H54 (cell line): ENCODE measurements around the gene LPP.

Source experiments
- DNase-seq: peaks from one replicate; pipeline ENCODE4 v3.0.0; 2011; ENCODE audit warnings: low spot score, mixed read lengths; ENCODE audit not compliant: insufficient read length
- FAIRE-seq: peaks from 3 replicates; lab custom pipeline; 2011; peaks lifted over from hg19 to GRCh38; lab: Jason Lieb, UNC
- POLR2A ChIP-seq: IDR thresholded peaks from 2 replicates; pipeline ENCODE4 v1.6.1; 2011; ENCODE audit warnings: low read depth, mild to moderate bottlenecking, low read length

The LPP gene

DNA sequence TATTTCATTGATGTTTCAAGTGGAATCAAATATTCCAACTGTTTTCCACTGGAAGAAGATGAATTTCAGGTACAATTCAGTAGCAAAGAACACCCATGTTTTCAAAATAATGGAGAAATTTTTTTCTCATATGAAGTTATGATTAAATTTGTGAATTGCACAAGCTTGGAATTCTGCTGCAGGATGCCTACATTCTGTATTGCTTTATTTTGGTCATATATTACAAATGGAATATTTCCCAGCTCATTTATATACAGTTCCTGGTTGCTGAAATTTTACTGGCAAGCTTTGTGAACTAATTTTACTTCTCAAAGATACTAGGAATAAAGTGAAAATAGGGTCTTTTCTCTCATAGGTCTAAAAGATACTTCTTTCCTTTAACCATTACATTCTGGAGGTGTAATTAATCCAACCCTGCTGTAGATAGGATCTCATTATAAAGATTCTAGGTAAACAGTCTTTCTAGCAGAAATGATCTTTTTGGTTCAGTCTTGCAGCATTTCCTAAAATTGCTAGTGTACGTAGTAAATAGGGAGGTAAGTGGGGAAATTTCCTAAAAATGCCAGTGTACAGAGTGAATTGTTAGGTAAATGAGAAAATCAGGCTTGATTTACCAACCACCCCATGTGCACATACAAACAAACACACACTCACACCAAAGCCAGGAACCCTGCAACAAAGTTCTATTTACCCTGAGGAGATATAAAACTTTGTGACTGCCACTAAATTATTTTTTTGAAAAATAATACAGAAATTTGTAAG, 624.3 kb downstream of the LPP start:
- FAIRE-seq (no peak), DNase-seq (no peak)
- no peak for TF ChIP-seq POLR2A

DNA sequence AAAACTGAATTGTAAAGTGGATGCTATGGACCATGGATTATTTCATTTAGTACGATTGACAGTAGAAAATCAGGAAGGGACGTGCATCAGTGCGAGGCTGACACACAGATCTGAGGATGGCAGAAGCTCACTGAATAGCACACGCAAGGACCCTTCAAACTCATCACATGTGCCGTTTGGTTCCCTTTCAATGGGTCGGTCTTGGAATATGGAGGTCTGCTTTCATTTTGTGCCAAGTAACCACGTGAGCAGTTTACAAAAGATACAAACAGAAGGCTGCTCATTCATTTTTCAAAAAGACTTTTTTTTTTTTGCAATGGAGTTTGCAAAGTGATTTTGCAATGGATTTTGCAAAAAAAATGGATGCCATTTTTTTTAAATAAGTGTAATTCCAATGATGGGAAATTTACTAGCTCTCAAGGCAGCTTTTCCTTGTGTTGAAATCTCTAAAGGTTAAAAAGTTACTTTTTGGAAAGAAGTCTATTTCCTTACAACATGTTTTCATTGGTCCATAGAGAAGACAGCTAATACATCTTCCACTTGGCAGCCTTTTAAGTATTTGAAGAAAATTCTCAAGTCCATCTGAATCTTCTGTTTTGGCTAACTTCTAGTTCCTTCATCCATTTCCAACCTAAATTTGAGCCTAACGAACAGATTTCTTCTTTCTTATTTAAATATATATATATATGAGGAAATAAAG, 625.5 kb downstream of the LPP start:
- FAIRE-seq (no peak), DNase-seq (no peak)
- TF ChIP-seq POLR2A: no peak

DNA sequence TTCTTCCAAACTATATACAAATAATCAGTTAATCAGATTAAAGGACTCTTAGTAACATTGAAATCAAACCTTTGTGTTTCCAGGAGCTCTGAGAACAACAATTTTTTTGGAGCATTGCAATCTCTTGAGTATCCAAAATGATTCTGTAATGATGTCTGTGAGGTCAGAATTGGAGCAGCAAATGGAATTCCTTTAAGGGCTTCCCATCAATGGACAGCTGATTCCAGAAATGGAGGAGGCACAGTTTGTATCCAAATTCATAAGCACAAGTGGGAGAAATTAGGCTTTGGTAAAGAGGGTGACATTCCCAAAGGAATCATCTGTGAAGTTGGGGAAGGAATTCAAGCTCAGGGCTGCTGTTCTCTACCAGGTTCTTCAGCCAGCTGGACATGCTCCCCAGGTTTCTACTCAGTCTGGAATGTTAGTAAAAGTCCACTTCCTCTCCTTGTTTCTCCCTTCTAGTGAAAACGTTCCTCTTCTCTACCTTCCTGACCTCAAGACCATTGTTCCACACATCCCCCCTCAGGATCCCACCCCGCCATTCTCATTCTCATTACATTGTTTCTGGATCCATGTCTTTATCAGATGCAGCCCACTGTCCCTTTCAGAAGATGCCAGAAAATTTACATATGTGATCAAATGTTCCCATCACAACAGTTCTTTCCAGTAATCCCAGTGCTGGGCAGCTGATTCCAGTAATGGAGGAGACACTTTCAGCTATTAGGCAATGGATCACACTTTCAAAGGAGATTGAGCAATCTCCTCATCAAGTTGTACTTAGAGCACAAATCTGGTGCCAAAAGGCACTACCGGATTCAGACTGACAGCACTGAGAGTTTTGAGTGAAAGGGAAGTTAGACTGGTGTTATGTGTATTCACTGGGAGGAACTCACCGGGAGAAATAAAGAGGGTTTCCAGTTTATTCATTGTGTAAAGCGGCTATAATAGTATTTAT, 626.5 kb downstream of the LPP start:
- DNase-seq (no peak), FAIRE-seq (no peak)
- no peak for TF ChIP-seq POLR2A

DNA sequence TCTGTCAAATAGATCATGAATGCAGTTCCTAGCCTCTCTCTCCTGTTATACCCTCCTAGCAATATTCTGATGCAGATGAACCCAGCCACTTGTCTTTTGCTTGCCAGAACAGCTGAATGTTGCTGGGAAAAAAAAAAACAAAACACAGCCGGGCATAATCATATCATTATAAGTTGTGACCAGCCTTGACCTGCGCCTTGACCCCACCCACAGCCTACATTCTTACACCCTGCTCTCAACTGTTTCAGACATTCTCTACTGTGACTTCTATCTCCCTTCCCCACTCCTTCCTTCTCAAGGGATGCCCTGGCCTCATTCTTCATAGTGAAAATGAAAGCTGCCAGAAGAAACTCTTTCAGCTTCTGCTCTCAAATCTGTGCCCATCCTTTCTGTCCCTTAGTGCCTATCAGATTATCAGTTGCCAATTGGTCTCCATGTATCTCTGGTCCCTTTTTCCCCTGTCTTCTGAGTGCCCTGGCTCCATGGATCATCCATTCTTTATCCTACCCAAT, 628.7 kb downstream of the LPP start:
- FAIRE-seq (no peak), DNase-seq (no peak)
- no peak for TF ChIP-seq POLR2A

DNA sequence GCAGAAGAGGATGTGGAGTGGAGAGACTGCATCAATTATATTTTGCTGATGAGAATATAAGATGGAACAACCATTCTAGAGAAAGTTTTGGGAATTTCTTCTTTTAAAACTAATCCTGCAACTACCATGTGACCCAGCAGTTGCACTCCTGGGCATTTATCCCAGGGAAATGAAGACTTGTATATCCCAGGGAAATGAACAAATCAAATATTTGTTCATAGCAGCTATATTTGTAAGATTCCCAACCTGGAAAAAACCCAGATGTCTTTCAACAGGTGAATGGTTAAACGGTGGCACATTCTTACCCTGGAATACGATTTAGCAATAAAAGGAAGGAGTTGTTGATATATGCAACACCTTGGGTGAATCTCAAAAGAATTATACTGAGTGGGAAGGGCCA, 632.5 kb downstream of the LPP start:
- no peak for FAIRE-seq
- no peak for TF ChIP-seq POLR2A
- DNase-seq: no peak

DNA sequence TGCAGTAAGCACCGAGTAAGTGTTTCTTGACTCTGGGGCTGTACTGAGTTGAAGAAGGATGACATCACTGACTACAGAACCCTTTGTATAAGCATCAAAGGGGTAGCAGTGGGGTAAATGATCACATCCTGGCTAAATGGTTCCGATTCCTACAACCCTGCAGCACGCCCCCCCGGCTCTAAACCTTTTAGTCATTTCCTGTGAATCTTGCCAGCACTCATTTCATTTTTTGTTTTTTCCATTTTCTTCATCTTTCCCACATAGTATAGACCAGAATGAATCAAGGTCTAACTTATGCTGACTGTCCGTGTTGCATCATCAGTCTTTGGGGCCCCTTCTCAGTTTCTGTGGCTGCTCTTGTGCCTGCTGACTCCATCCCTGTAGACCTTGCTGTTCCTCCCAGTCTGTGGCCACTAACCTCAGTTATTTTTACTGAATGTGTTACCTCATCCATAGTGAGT, 634.7 kb downstream of the LPP start:
- no peak for TF ChIP-seq POLR2A
- DNase-seq: peak; percentile 19
- FAIRE-seq: peak; percentile 36

DNA sequence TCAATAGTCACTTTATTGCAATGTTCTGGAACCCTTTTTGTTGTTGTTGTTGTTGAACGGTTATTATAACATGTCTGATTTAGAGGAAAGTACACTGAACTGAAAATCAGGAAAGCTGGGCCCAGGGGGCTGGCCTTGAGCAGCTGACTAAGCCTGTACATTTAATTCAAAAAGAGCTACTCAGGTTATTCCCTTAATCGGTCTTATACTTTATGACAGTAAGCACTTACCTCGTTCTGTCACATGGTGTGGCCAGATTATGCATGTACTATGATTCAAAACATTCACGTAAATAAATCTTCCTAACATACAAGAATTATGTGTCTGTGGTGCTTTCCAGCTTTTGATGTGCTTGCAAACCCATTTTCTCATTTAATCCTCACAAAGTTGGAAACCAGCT, 635.3 kb downstream of the LPP start:
- DNase-seq (no peak), FAIRE-seq (no peak)
- no peak for TF ChIP-seq POLR2A

DNA sequence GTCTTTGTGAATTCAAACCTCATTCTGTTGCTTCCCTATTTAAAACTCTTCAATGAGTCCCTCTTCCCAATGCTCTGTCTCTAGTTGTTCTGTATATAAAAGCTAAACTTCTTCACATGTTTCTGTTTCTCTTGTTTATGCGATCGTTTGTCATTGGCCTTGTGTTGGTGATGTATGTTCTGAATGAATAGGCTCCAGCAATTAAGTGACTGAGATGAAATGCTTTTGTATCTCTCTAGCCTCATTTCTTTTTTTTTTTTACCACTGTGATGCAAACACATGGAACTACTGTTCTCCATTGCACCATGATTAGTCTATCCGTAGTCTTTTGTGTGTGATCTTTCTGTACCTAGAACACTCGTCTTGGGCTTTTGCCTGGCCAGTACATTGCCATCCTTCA, 637.4 kb downstream of the LPP start:
- TF ChIP-seq POLR2A: no peak
- FAIRE-seq (no peak), DNase-seq (no peak)

DNA sequence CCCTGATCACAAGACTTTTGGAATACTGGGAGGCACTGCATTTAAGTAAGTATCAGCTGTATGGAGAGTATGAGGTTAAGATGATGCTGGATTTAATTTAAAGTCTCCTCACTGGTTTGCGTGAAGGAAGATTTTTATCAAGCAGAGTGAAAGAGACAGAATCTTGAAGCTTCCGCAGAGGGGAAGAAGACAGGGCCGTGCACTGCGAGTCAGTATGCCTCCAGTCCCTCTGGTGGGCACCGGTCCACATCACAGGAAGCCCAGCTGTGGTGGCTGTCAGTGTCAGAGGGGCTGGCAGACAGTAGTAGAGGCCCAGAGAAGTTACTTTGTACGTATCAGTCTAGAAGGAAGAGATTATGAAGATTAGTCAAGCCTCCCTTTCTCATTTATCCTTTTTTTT, 638.8 kb downstream of the LPP start:
- TF ChIP-seq POLR2A: no peak
- no peak for FAIRE-seq
- DNase-seq: no peak

DNA sequence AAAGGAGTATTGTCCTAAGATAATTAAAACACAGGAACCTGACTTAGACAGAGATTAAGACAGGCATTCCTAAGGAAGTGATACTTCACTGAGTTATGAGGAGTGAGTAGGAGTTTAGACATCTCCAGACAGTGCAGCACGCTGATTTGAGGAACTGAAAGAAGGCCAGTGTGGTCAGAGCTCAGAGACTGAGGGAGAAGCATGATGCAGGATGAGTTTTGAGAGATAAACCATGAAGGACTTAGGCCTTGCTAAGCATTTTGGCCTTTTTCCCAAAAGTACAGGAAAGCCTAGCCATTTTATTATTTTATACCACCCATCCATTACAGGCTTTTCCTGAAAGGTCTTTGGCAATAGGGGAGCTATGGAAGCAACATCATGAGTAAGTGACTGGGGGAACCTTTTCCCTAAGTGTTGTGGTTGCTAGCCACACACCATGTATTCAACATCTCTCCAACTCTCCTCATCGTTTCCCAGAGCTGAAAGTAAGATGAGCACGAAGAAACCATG, 642.2 kb downstream of the LPP start:
- no peak for TF ChIP-seq POLR2A
- FAIRE-seq (peak; percentile 72), DNase-seq (no peak)

DNA sequence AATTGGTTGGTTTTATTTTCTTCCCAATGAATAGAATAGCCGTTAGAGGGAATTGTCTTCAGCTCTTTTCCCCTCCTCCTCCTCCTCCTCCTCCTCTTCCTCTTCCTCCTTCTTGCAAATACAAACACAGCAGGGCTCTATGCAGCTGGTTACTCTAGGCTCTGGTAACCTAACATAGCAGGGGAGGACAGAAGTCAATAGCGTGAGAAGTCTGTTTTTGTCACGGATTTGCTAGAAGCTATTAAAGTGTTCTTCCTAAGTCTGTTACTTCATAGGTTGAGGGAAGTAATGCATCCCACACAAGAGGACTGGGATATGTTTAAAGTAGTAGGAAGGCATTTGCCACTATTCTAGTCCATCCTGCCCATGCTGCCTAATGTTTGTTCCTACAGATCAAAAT, 643.1 kb downstream of the LPP start:
- DNase-seq: no peak
- FAIRE-seq: no peak
- no peak for TF ChIP-seq POLR2A

DNA sequence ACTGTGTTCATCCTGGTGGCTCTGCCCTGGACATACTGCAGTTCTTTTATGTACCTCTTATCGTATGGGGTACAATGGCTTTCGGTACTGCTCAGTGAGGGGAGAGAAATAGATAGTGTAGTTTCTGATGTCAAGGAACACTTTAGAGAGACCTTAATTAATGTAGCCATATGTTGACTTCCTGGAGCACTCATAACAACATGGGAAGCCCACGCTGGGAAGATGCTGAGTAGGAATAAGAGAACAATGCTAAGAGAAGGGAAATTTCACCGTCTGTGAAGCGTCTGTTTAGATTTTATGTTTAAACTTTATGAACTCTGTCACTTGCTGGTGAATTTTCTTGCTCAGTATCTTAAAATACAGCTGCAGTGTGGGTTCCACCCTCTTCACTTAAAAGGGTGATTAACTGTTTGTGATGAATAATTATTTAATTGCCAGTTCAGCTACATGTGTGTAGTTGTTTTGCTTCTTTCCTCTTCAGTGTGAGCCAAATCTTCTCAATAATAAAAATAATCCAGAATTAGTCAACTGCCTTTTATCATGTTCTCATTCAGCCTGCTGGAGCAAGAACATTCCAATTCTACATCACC, 644.7 kb downstream of the LPP start:
- no peak for TF ChIP-seq POLR2A
- FAIRE-seq: no peak
- DNase-seq: no peak

DNA sequence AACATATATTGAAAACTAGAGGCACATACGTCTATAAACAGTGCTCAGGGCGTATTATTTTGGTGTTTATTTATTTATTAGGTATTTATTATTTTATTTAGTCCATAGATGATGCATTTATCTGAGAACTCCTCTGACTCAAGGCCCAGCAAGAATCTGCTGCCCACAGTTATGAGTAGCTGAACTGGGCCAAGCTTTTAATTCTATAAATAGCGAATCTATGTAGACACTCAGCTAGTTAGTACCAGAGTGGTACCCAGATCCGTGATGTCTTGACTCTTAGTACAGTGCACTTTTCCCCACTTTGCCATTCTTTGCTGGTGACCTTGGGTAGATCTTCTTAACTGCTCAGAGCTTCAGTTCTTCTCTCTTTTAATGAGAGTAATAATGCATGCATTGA, 647.4 kb downstream of the LPP start:
- no peak for FAIRE-seq

DNA sequence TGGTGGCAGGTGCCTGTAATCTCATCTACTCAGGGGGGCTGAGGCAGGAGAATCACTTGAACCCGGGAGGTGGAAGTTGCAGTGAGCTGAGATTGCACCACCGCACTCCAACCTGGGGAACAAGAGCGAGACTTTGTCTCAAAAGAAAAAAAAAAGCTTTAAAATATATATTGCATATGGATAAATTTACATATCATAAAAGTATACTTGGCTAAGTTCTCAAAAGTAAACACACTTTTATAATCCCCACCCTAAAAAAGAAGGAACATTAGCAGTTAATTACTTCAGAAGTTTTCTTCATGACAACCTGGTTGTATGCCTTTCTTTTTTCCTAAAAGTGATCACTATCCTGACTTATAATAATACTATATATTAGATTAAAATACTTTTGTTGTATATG, 648.7 kb downstream of the LPP start:
- no peak for TF ChIP-seq POLR2A
- FAIRE-seq (no peak), DNase-seq (no peak)

More for the DNA sequence above, 647.4 kb downstream of the LPP start:
- DNase-seq: no peak
- no peak for TF ChIP-seq POLR2A
